Cardiac fibroblast (primary cell): Measurements from ENCODE around the gene NCOR2.

ENCODE experiments used
- DNase-seq, 2 donors: peaks; one replicate each; pipeline versions ENCODE4 v3.0.0 to v3.0.0-alpha.2; 2010; ENCODE audit warnings: low read depth in 2 of 2
- H3K4me3 ChIP-seq, 2 donors: replicated peaks in 1 of 2; 1 replicate in 1 of 2; 2 replicates in 1 of 2; pipeline ENCODE4 v1.5.1; 2011; ENCODE audit warnings: low read depth in 2 of 2, low read length in 2 of 2, mild to moderate bottlenecking in 2 of 2, moderate library complexity in 1 of 2
- CTCF ChIP-seq: IDR thresholded peaks from one replicate; pipeline ENCODE4 v1.5.1; 2011; ENCODE audit warnings: low read depth, mild to moderate bottlenecking, low read length, inconsistent platforms

NCOR2 gene

GRCh38 chr12:124566997-124567672 is at the start of gene NCOR2:
NCOR2 (minus strand) TSS chr12:124567612; CDS start chr12:124495251, 72,361 bp downstream.
- TF ChIP-seq CTCF = no peak
- DNase-seq = no peak

GRCh38 chr12:124616394-124617221 is 49.2 kb upstream of the NCOR2 start:
- no peak for DNase-seq
- TF ChIP-seq CTCF = no peak
- H3K4me3 ChIP-seq = no peak overlapping the region

More at GRCh38 chr12:124566997-124567672, at the start of gene NCOR2:
- peak within 1 kb of the TSS; percentile 92 to 95 for H3K4me3 ChIP-seq

GRCh38 chr12:124614512-124615292 is 47.3 kb upstream of the NCOR2 start:
- DNase-seq = no peak
- no peak for TF ChIP-seq CTCF
- no peak overlapping the region for H3K4me3 ChIP-seq

GRCh38 chr12:124613151-124613585 is 45.8 kb upstream of the NCOR2 start:
- H3K4me3 ChIP-seq = no peak overlapping the region
- peak; percentile 88 to 94 for DNase-seq
- no peak for TF ChIP-seq CTCF

GRCh38 chr12:124612410-124612680 is 44.9 kb upstream of the NCOR2 start:
- DNase-seq = no peak

More at GRCh38 chr12:124612410-124612680, 44.9 kb upstream of the NCOR2 start:
- no peak for TF ChIP-seq CTCF
- no peak overlapping the region for H3K4me3 ChIP-seq
